Measurements from ENCODE around the gene PCSK5.

GRCh38 chr9:76158713-76159112, 268.2 kb downstream of the PCSK5 start:
- TF ChIP-seq CTCF (IDR thresholded peaks at IDR 0.05; ENCODE audit: low read length) (no peak), EZH2 (optimal IDR thresholded peaks at IDR 0.05; ENCODE audit: low read depth, low read length) (no peak)
